Neural cell (in vitro differentiated cells): Measurements from ENCODE around the gene PHLDA2. TPM values are rescaled to one million over a fixed set of nuclear protein-coding genes. Genes with fewer than 3 reads are reported as not detected.

Experiments used
- H2AFZ ChIP-seq: fragments of 200-600, 300-800 bp; sonication (generic), shearing (Covaris generic); 2 replicates; pipeline ENCODE4 v1.6.0; 2014; ENCODE audit warnings: low read depth, mild to moderate bottlenecking, antibody characterized with exemption, low read length, moderate library complexity
- H3F3A ChIP-seq: fragments of 200-600 bp; shearing (Covaris generic); 2 replicates; pipeline ENCODE4 v1.6.1; 2016; ENCODE audit warnings: mild to moderate bottlenecking, moderate library complexity, mixed read lengths, antibody characterized with exemption, low read length; ENCODE audit not compliant: insufficient read depth, poor library complexity, severe bottlenecking
- H3K27ac ChIP-seq: fragments of 200-600, 300-800 bp; sonication (generic), shearing (Covaris generic); 2 replicates; pipeline ENCODE4 v1.5.1; 2014; ENCODE audit warnings: mild to moderate bottlenecking, low read length, moderate library complexity
- H3K27me3 ChIP-seq: fragments of 300-800, 200-600 bp; sonication (generic), shearing (Covaris generic); 2 replicates; pipeline ENCODE4 v1.6.0; 2014; ENCODE audit warnings: mild to moderate bottlenecking, low read depth, low read length, moderate library complexity; ENCODE audit not compliant: insufficient read depth
- H3K36me3 ChIP-seq: fragments of 300-800, 200-600 bp; sonication (generic), shearing (Covaris generic); 2 replicates; pipeline ENCODE4 v1.5.1; 2014; ENCODE audit warnings: mild to moderate bottlenecking, antibody characterized with exemption, low read length, moderate library complexity; ENCODE audit not compliant: insufficient read depth
- H3K4me2 ChIP-seq: fragments of 300-800, 200-600 bp; sonication (generic), shearing (Covaris generic); 2 replicates; pipeline ENCODE4 v1.6.0; 2014; ENCODE audit warnings: mild to moderate bottlenecking, low read length
- H3K4me3 ChIP-seq: fragments of 300-800, 200-600 bp; sonication (generic), shearing (Covaris generic); 2 replicates; pipeline ENCODE4 v1.5.1; 2014; ENCODE audit warnings: mild to moderate bottlenecking, low read length, moderate library complexity
- H3K79me2 ChIP-seq: fragments of 200-600 bp; shearing (Covaris generic); replicated peaks from 2 replicates; pipeline ENCODE4 v1.6.0; 2014; ENCODE audit warnings: mild to moderate bottlenecking, low read length, moderate library complexity; ENCODE audit not compliant: insufficient read depth
- H3K9ac ChIP-seq: fragments of 300-800, 200-600 bp; sonication (generic), shearing (Covaris generic); 2 replicates; pipeline ENCODE4 v1.6.1; 2016; ENCODE audit warnings: mild to moderate bottlenecking, low read length, mixed read lengths
- H3K9me2 ChIP-seq: fragments of 200-600 bp; shearing (Covaris generic); 2 replicates; pipeline ENCODE4 v1.6.1; 2016; ENCODE audit warnings: mild to moderate bottlenecking, low read length, mixed read lengths; ENCODE audit not compliant: insufficient read depth
- H3K9me3 ChIP-seq: fragments of 200-600, 300-800 bp; sonication (generic), shearing (Covaris generic); 2 replicates; pipeline ENCODE4 v1.6.1; 2016; ENCODE audit warnings: mild to moderate bottlenecking, mixed run types, low read length, moderate library complexity, mixed read lengths
- H4K20me1 ChIP-seq: fragments of 200-600 bp; shearing (Covaris generic); 2 replicates; pipeline ENCODE4 v1.6.1; 2016; ENCODE audit warnings: mild to moderate bottlenecking, mixed run types; ENCODE audit not compliant: insufficient read depth
- CTCF ChIP-seq: fragments of 450-650 bp; IDR thresholded peaks from 2 replicates; pipeline ENCODE4 v1.5.1; 2014; ENCODE audit warnings: antibody characterized with exemption, mild to moderate bottlenecking, moderate library complexity; ENCODE audit not compliant: poor library complexity, severe bottlenecking
- EP300 ChIP-seq: fragments of 450-650 bp; conservative IDR thresholded peaks from 2 replicates; pipeline ENCODE4 v1.6.1; 2014; ENCODE audit warnings: antibody characterized with exemption, mild to moderate bottlenecking, moderate library complexity; ENCODE audit not compliant: poor library complexity, severe bottlenecking
- EZH2 ChIP-seq: fragments of 200-600, 300-800 bp; shearing (Covaris generic), sonication (generic); IDR thresholded peaks from 2 replicates; pipeline ENCODE4 v1.6.1; 2014; ENCODE audit warnings: antibody characterized with exemption, low read length, borderline replicate concordance, mild to moderate bottlenecking; ENCODE audit not compliant: insufficient read depth, poor library complexity, severe bottlenecking
- MXI1 ChIP-seq: fragments of 450-650 bp; conservative IDR thresholded peaks from 2 replicates; pipeline ENCODE4 v1.6.1; 2014; ENCODE audit warnings: antibody characterized with exemption, mild to moderate bottlenecking; ENCODE audit not compliant: poor library complexity, severe bottlenecking
- POLR2AphosphoS5 ChIP-seq: IDR thresholded peaks from 2 replicates; pipeline ENCODE4 v1.6.1; 2012
- RAD21 ChIP-seq: fragments of 450-650 bp; conservative IDR thresholded peaks from 2 replicates; pipeline ENCODE4 v1.6.1; 2014; ENCODE audit warnings: antibody characterized with exemption, mild to moderate bottlenecking, moderate library complexity
- REST ChIP-seq: IDR thresholded peaks from 2 replicates; pipeline ENCODE4 v1.6.1; 2012; ENCODE audit warnings: borderline replicate concordance
- SMC3 ChIP-seq: fragments of 450-650 bp; conservative IDR thresholded peaks from 2 replicates; pipeline ENCODE4 v1.6.1; 2014; ENCODE audit warnings: antibody characterized with exemption, mild to moderate bottlenecking, moderate library complexity; ENCODE audit not compliant: poor library complexity
- TAF1 ChIP-seq: IDR thresholded peaks from 2 replicates; pipeline ENCODE4 v1.6.1; 2012; ENCODE audit warnings: low read depth
- polyA plus RNA-seq: library from polyadenylated mRNA; depleted of rRNA; stranded (reverse); fragments of >200 nt; gene quantifications from 2 replicates; pipeline ENCODE4 v1.2.3, GENCODE V29; 2014

The PHLDA2 gene
- polyA plus RNA-seq, 1 donor from 2014 or later: not detected

DNA sequence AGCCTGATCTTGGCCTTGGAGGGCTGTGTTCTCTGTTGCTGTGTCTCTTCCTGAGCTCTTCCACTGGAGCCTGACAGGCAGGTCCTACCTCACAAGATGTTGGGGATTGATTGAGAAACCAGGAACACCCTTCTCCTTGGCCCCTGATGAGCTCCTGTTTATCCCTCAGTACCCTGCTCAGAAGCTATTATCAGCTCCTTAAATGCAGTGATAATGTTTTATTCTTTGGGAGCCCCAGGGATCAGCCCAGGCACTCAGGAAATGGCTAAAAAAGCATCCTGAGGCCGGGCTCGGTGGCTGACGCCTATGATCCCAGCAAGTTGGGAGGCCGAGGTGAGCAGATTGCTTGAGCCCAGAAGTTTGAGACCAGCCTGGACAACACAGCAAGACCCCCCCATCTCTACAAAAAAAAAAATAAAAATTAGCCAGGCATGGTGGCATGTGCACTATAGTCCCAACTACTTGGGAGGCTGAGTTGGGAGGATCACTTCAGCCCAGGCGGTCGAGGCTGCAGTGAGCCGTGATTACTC, 4.9 kb upstream of the PHLDA2 start (continued):
- TF ChIP-seq EP300 (no peak), SMC3 (no peak)

GRCh38 chr11:2933375-2934020, 4.3 kb upstream of the PHLDA2 start:
- H3K9ac ChIP-seq: no peak overlapping the region
- H3K36me3 ChIP-seq: no peaks in the 10 kb centered on the region
- H3K4me3 ChIP-seq: no peak overlapping the region
- H3K9me3 ChIP-seq: peaks cover 5% of the 10 kb centered on the region
- no peaks in the 10 kb centered on the region for H3F3A ChIP-seq
- no peaks in the 10 kb centered on the region for H3K79me2 ChIP-seq
- no peaks in the 10 kb centered on the region for H4K20me1 ChIP-seq
- H3K9me2 ChIP-seq: no peaks in the 10 kb centered on the region
- no peak overlapping the region for H3K27ac ChIP-seq
- no peak overlapping the region for H2AFZ ChIP-seq
- H3K4me2 ChIP-seq: no peak overlapping the region
- peaks cover 36% of the 10 kb centered on the region for H3K27me3 ChIP-seq
- TF ChIP-seq EP300 (no peak), SMC3 (no peak), MXI1 (no peak), EZH2 (no peak), POLR2AphosphoS5 (no peak), REST (no peak), CTCF (no peak), RAD21 (no peak), TAF1 (no peak)

DNA sequence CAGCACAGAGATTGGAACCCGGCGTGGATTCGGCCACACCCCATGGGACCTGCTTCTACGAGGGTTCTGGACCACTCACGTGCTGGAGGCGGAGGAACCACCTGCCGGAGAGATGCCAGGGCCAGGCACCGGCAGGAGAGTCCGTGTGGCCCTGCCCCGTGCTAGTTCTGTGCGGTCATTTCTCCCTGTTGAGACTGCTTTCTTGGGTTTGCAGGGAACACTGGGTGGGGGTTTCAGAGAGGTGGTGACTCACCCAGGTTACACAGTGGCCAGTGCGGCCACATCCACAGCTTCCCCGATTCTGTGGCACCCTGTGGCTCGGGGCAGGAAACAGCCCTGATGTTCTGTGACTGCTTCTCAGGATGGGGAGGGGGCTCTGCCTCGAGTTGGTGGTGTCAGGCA, 3.6 kb upstream of the PHLDA2 start:
- Histone ChIP-seq H3K4me3 (no peak overlapping the region), H4K20me1 (no peaks in the 10 kb centered on the region), H3K79me2 (no peaks in the 10 kb centered on the region), H3K9me2 (no peaks in the 10 kb centered on the region), H3K4me2 (no peak overlapping the region), H3K36me3 (no peaks in the 10 kb centered on the region), H3K27me3 (peaks cover 43% of the 10 kb centered on the region), H3K9me3 (peaks cover 5% of the 10 kb centered on the region), H3K27ac (no peak overlapping the region), H3K9ac (no peak overlapping the region), H3F3A (no peaks in the 10 kb centered on the region), H2AFZ (no peak overlapping the region)
- TF ChIP-seq SMC3 (no peak), MXI1 (no peak), TAF1 (no peak), EZH2 (no peak)
